GM23338 (cell line): ENCODE data around the gene OR2H1.
"Not testable (repeated sequence)": the region's sequence is repeated elsewhere in the genome, so short reads cannot be mapped to it uniquely, and the experiment has no call there.

Experiments
- CREB1 ChIP-seq: fragments of 250-450 bp; sonication (Bioruptor Pico); IDR thresholded peaks from 2 replicates; pipeline ENCODE4 v1.5.0; 2020; ENCODE audit warnings: low read depth, mild to moderate bottlenecking, moderate library complexity
- CTCF ChIP-seq, 2 experiments: fragments of 200-600 bp in 1 of 2; sonication (generic) in 1 of 2; conservative IDR thresholded peaks; 2 replicates each; pipeline versions ENCODE4 v1.5.1 to v1.6.1; 2016 to 2017; ENCODE audit warnings: antibody characterized with exemption in 2 of 2, low read depth in 2 of 2, mild to moderate bottlenecking in 2 of 2, moderate library complexity in 1 of 2
- ETS1 ChIP-seq: IDR thresholded peaks from 2 replicates; pipeline ENCODE4 v1.6.1; 2016; ENCODE audit warnings: antibody characterized with exemption
- EZH2 ChIP-seq: fragments of 200-600 bp; sonication (generic); IDR thresholded peaks from one replicate; pipeline ENCODE4 v1.8.0; 2017; ENCODE audit warnings: antibody characterized with exemption, mild to moderate bottlenecking, low read depth; ENCODE audit not compliant: unreplicated experiment
- EZH2phosphoT487 ChIP-seq: fragments of 200-600 bp; sonication (generic); IDR thresholded peaks from one replicate; pipeline ENCODE4 v1.8.1; 2018; ENCODE audit warnings: antibody characterized with exemption; ENCODE audit not compliant: unreplicated experiment
- JUNB ChIP-seq: IDR thresholded peaks from one replicate; pipeline ENCODE4 v1.6.1; 2016; ENCODE audit warnings: antibody characterized with exemption; ENCODE audit not compliant: unreplicated experiment
- NANOG ChIP-seq: IDR thresholded peaks from 2 replicates; pipeline ENCODE4 v1.6.1; 2016; ENCODE audit warnings: antibody characterized with exemption, borderline replicate concordance
- POLR2AphosphoS5 ChIP-seq: IDR thresholded peaks from 2 replicates; pipeline ENCODE4 v1.6.1; 2016; ENCODE audit warnings: antibody characterized with exemption, low read depth
- ZNF114 ChIP-seq: fragments of 250-450 bp; sonication (Bioruptor Pico); IDR thresholded peaks from 2 replicates; pipeline ENCODE4 v1.5.0; 2020; ENCODE audit warnings: mild to moderate bottlenecking, moderate library complexity
- ZNF331 ChIP-seq: fragments of 250-450 bp; sonication (Bioruptor Pico); IDR thresholded peaks from 2 replicates; pipeline ENCODE4 v1.5.0; 2020; ENCODE audit warnings: low read depth, mild to moderate bottlenecking, moderate library complexity
- TF ChIP-seq, protein P1 (sequence below): IDR thresholded peaks from one replicate; pipeline ENCODE4 v1.6.1; 2018; ENCODE audit warnings: antibody characterized with exemption; ENCODE audit not compliant: unreplicated experiment

- TF ChIP-seq ETS1; POLR2AphosphoS5; EZH2; ZNF331; JUNB; ZNF114 (CRISPR knock-in tag); EZH2phosphoT487; NANOG; CREB1 (CRISPR knock-in tag): not testable (repeated sequence)
- peak; percentile 56 to 73 for TF ChIP-seq CTCF (conservative IDR thresholded peaks at IDR 0.05; ENCODE audit: low read depth in 2 of 2)
- TF ChIP-seq, protein P1, sequence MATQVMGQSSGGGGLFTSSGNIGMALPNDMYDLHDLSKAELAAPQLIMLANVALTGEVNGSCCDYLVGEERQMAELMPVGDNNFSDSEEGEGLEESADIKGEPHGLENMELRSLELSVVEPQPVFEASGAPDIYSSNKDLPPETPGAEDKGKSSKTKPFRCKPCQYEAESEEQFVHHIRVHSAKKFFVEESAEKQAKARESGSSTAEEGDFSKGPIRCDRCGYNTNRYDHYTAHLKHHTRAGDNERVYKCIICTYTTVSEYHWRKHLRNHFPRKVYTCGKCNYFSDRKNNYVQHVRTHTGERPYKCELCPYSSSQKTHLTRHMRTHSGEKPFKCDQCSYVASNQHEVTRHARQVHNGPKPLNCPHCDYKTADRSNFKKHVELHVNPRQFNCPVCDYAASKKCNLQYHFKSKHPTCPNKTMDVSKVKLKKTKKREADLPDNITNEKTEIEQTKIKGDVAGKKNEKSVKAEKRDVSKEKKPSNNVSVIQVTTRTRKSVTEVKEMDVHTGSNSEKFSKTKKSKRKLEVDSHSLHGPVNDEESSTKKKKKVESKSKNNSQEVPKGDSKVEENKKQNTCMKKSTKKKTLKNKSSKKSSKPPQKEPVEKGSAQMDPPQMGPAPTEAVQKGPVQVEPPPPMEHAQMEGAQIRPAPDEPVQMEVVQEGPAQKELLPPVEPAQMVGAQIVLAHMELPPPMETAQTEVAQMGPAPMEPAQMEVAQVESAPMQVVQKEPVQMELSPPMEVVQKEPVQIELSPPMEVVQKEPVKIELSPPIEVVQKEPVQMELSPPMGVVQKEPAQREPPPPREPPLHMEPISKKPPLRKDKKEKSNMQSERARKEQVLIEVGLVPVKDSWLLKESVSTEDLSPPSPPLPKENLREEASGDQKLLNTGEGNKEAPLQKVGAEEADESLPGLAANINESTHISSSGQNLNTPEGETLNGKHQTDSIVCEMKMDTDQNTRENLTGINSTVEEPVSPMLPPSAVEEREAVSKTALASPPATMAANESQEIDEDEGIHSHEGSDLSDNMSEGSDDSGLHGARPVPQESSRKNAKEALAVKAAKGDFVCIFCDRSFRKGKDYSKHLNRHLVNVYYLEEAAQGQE: not testable (repeated sequence)
Observed at GRCh38 chr6:29436730-29437129, 20.2 kb upstream of the OR2H1 start.
